GM23248 (cell line): ENCODE measurements around the gene CSTB. TPM values are rescaled to one million over a fixed set of nuclear protein-coding genes. Genes with fewer than 3 reads are reported as not detected.

ENCODE experiments used
- DNase-seq: peaks from one replicate; pipeline ENCODE4 v3.0.0-alpha.2; 2015
- H2AFZ ChIP-seq: fragments of 200-600 bp; sonication (generic); 2 replicates; pipeline ENCODE4 v1.6.1; 2016; ENCODE audit warnings: antibody characterized with exemption
- H3F3A ChIP-seq: fragments of 200-600 bp; sonication (generic); 2 replicates; pipeline ENCODE4 v1.6.1; 2016; ENCODE audit warnings: mild to moderate bottlenecking, antibody characterized with exemption, mixed run types; ENCODE audit not compliant: insufficient read depth
- H3K27ac ChIP-seq: fragments of 200-600 bp; sonication (generic); 2 replicates; pipeline ENCODE4 v1.5.1; 2016; ENCODE audit warnings: mild to moderate bottlenecking
- H3K27me3 ChIP-seq: fragments of 200-600 bp; sonication (generic); replicated peaks from 2 replicates; pipeline ENCODE4 v1.6.1; 2016; ENCODE audit warnings: mild to moderate bottlenecking; ENCODE audit not compliant: insufficient read depth
- H3K36me3 ChIP-seq: fragments of 200-600 bp; sonication (generic); 2 replicates; pipeline ENCODE4 v1.6.1; 2016; ENCODE audit warnings: low read depth, mild to moderate bottlenecking
- H3K4me1 ChIP-seq: fragments of 200-600 bp; sonication (generic); 2 replicates; pipeline ENCODE4 v1.6.1; 2016; ENCODE audit warnings: mild to moderate bottlenecking; ENCODE audit not compliant: insufficient read depth
- H3K4me2 ChIP-seq: fragments of 200-600 bp; sonication (generic); one replicate; pipeline ENCODE4 v1.6.1; 2016; ENCODE audit warnings: mild to moderate bottlenecking; ENCODE audit not compliant: unreplicated experiment
- H3K4me3 ChIP-seq: fragments of 200-600 bp; sonication (generic); 2 replicates; pipeline ENCODE4 v1.5.1; 2016; ENCODE audit warnings: mild to moderate bottlenecking
- H3K79me2 ChIP-seq: fragments of 200-600 bp; sonication (generic); 2 replicates; pipeline ENCODE4 v1.6.1; 2016; ENCODE audit warnings: mild to moderate bottlenecking; ENCODE audit not compliant: insufficient read depth
- H3K9ac ChIP-seq: fragments of 200-600 bp; sonication (generic); 2 replicates; pipeline ENCODE4 v1.6.1; 2016; ENCODE audit warnings: mild to moderate bottlenecking
- H3K9me2 ChIP-seq: fragments of 200-600 bp; sonication (generic); 2 replicates; pipeline ENCODE4 v1.6.1; 2016; ENCODE audit warnings: mixed run types, mild to moderate bottlenecking, moderate library complexity; ENCODE audit not compliant: insufficient read depth
- H3K9me3 ChIP-seq: fragments of 200-600 bp; sonication (generic); one replicate; pipeline ENCODE4 v1.6.1; 2017; ENCODE audit warnings: low read depth
- H4K20me1 ChIP-seq: fragments of 200-600 bp; sonication (generic); 2 replicates; pipeline ENCODE4 v1.6.0; 2016; ENCODE audit not compliant: insufficient read depth
- EZH2 ChIP-seq: fragments of 200-600 bp; sonication (generic); IDR thresholded peaks from 2 replicates; pipeline ENCODE4 v1.6.1; 2018; ENCODE audit warnings: antibody characterized with exemption, mild to moderate bottlenecking; ENCODE audit not compliant: insufficient read depth, poor library complexity, severe bottlenecking
- EZH2phosphoT487 ChIP-seq: fragments of 200-600 bp; sonication (generic); IDR thresholded peaks from 2 replicates; pipeline ENCODE4 v1.6.1; 2018; ENCODE audit warnings: antibody characterized with exemption, moderate library complexity, mild to moderate bottlenecking, low read depth; ENCODE audit not compliant: insufficient read depth
- WGBS, 2 experiments: methylation state at CpG; one replicate each; pipeline ENCODE4 v1.1.6; 2015 to 2017; ENCODE audit warnings: low lambda C conversion rate in 2 of 2, low coverage in 1 of 2; ENCODE audit errors: missing lambda C conversion rate in 2 of 2; 5-methylcytosine and 5-hydroxymethylcytosine counted together
- in situ Hi-C: fragments of 300-500 bp; cut with MboI; formaldehyde crosslinking; loops from 2 replicates; pipeline ENCODE4 v1.15.0; 2020
- polyA plus RNA-seq: library from polyadenylated mRNA; unstranded; fragments of >200 nt; fragmentation: Nextera tagmentation; extraction: Ambion mirVana; gene quantifications from 2 replicates; pipeline ENCODE4 v1.2.1, GENCODE V29; 2016
- total RNA-seq: library from RNA; depleted of rRNA; stranded (reverse); fragments of >200 nt; shearing (Covaris generic); gene quantifications from 2 replicates; pipeline ENCODE4 v1.2.3, GENCODE V29; 2014

The CSTB gene
- total and polyA plus RNA-seq, 2 experiments from 2014 or later: 6.7 to 95.0 TPM

GRCh38 chr21:43778469-43779335 lies 2.6 kb upstream of the CSTB start:
- no peaks in the 10 kb centered on the region for H3F3A ChIP-seq
- H3K9me2 ChIP-seq: no peaks in the 10 kb centered on the region
- in situ Hi-C loops: no loop called here
- H3K9me3 ChIP-seq: no peaks in the 10 kb centered on the region
- peaks cover 4% of the 10 kb centered on the region for H3K36me3 ChIP-seq
- H2AFZ ChIP-seq: no peak overlapping the region
- no peak overlapping the region for H3K4me2 ChIP-seq
- no peaks in the 10 kb centered on the region for H3K27me3 ChIP-seq
- TF ChIP-seq EZH2 (no peak), EZH2phosphoT487 (no peak)
- H3K27ac ChIP-seq: no peak overlapping the region
- H3K9ac ChIP-seq: no peak overlapping the region
- 57 to 63% methylated on average over 18 to 19 of the region's 20 CpGs for WGBS, 2 experiments
- H3K79me2 ChIP-seq: peaks cover 20% of the 10 kb centered on the region
- H3K4me3 ChIP-seq: no peak overlapping the region
- H3K4me1 ChIP-seq: no peaks in the 10 kb centered on the region
- H4K20me1 ChIP-seq: no peaks in the 10 kb centered on the region
- DNase-seq: no peak

- no peak overlapping the region for H3K4me3 ChIP-seq
- in situ Hi-C loops: no loop called here
- TF ChIP-seq EZH2: no peak
- TF ChIP-seq EZH2phosphoT487: no peak
- H3K4me2 ChIP-seq: no peak overlapping the region
- peaks cover 9% of the 10 kb centered on the region for H3K36me3 ChIP-seq
- no peaks in the 10 kb centered on the region for H3K9me2 ChIP-seq
- no peak overlapping the region for H3K9ac ChIP-seq
- no peak overlapping the region for H3K27ac ChIP-seq
- H3K9me3 ChIP-seq: no peaks in the 10 kb centered on the region
- no peaks in the 10 kb centered on the region for H3K27me3 ChIP-seq
- WGBS, 2 experiments: 96% methylated on average over 4 to 5 of the region's 5 CpGs
- H2AFZ ChIP-seq: no peak overlapping the region
- DNase-seq: no peak
- no peaks in the 10 kb centered on the region for H3F3A ChIP-seq
- H4K20me1 ChIP-seq: no peaks in the 10 kb centered on the region
- peaks cover 24% of the 10 kb centered on the region for H3K79me2 ChIP-seq
- no peaks in the 10 kb centered on the region for H3K4me1 ChIP-seq
Measured at GRCh38 chr21:43777953-43778352, 1.8 kb upstream of the CSTB start.

- H3K9me2 ChIP-seq: no peaks in the 10 kb centered on the region
- H3K4me2 ChIP-seq: peak overlapping the region; percentile 86
- no peaks in the 10 kb centered on the region for H3K4me1 ChIP-seq
- no peak for DNase-seq
- peaks cover 9% of the 10 kb centered on the region for H3K36me3 ChIP-seq
- H3K9ac ChIP-seq: peak overlapping the region; percentile 86
- H3K27me3 ChIP-seq: no peaks in the 10 kb centered on the region
- 0 out of 2 replicates have a peak overlapping the region, but pooled peaks have one; percentile 48 for H3K27ac ChIP-seq
- TF ChIP-seq EZH2phosphoT487: no peak
- TF ChIP-seq EZH2: no peak
- no peaks in the 10 kb centered on the region for H3F3A ChIP-seq
- peak overlapping the region; percentile 78 for H2AFZ ChIP-seq
- H3K9me3 ChIP-seq: no peaks in the 10 kb centered on the region
- WGBS, 2 experiments: 62 to 72% methylated on average over 12 of the region's 12 CpGs
- no peaks in the 10 kb centered on the region for H4K20me1 ChIP-seq
- peaks cover 24% of the 10 kb centered on the region for H3K79me2 ChIP-seq
- in situ Hi-C loops: no loop called here
- peak overlapping the region; percentile 92 for H3K4me3 ChIP-seq
Measured at GRCh38 chr21:43775190-43775589, 918 bp downstream of the CSTB start.

- Histone ChIP-seq H3K4me1 (no peaks in the 10 kb centered on the region), H3K79me2 (peaks cover 24% of the 10 kb centered on the region), H3K9me2 (no peaks in the 10 kb centered on the region), H4K20me1 (no peaks in the 10 kb centered on the region), H3K36me3 (peaks cover 9% of the 10 kb centered on the region), H3K9ac (no peak overlapping the region), H3K27me3 (no peaks in the 10 kb centered on the region), H3K9me3 (no peaks in the 10 kb centered on the region), H2AFZ (no peak overlapping the region), H3K4me3 (0 out of 2 replicates have a peak overlapping the region, but pooled peaks have one; percentile 92), H3K27ac (no peak overlapping the region), H3F3A (no peaks in the 10 kb centered on the region), H3K4me2 (no peak overlapping the region)
- WGBS, 2 experiments: 97 to 99% methylated on average over 10 of the region's 10 CpGs
- no peak for DNase-seq
- TF ChIP-seq EZH2phosphoT487: no peak
- TF ChIP-seq EZH2: no peak
- in situ Hi-C loops: no loop called here
Measured at GRCh38 chr21:43774163-43774562, 1.9 kb downstream of the CSTB start.
